Epithelial cell of proximal tubule (primary cell): ENCODE measurements around the gene GRK5. TPM values are rescaled to one million over a fixed set of nuclear protein-coding genes. Genes with fewer than 3 reads are reported as not detected.

Experiments
- DNase-seq: peaks from one replicate; pipeline ENCODE4 v3.0.0-alpha.2; 2011; ENCODE audit warnings: low read depth
- H3K4me3 ChIP-seq: 2 replicates; pipeline ENCODE4 v1.5.1; 2011; ENCODE audit warnings: low read depth, mild to moderate bottlenecking, low read length
- CTCF ChIP-seq: conservative IDR thresholded peaks from 2 replicates; pipeline ENCODE4 v1.5.1; 2012; ENCODE audit warnings: low read depth, mild to moderate bottlenecking, low read length
- total RNA-seq: library from RNA; depleted of rRNA; stranded (reverse); fragments of >200 nt; gene quantifications from 2 replicates; pipeline ENCODE4 v1.2.3, GENCODE V29; 2015

Gene GRK5
- total RNA-seq, 1 donor from 2014 or later: 2.8 TPM

GRCh38 chr10:119384127-119384526, 176.8 kb downstream of the GRK5 start:
- no peak for DNase-seq
- TF ChIP-seq CTCF: no peak
- no peak overlapping the region for H3K4me3 ChIP-seq

GRCh38 chr10:119386666-119387065, 179.3 kb downstream of the GRK5 start:
- no peak overlapping the region for H3K4me3 ChIP-seq
- TF ChIP-seq CTCF: no peak

GRCh38 chr10:119388849-119389345, 181.5 kb downstream of the GRK5 start:
- no peak for TF ChIP-seq CTCF
- H3K4me3 ChIP-seq: no peak overlapping the region
- no peak for DNase-seq

More at GRCh38 chr10:119386666-119387065, 179.3 kb downstream of the GRK5 start:
- DNase-seq: no peak

GRCh38 chr10:119391440-119392251, 184.3 kb downstream of the GRK5 start:
- TF ChIP-seq CTCF: no peak
- no peak overlapping the region for H3K4me3 ChIP-seq

GRCh38 chr10:119393019-119393418, 185.6 kb downstream of the GRK5 start:
- no peak for TF ChIP-seq CTCF
- no peak overlapping the region for H3K4me3 ChIP-seq
- no peak for DNase-seq

More at GRCh38 chr10:119391440-119392251, 184.3 kb downstream of the GRK5 start:
- no peak for DNase-seq

GRCh38 chr10:119393421-119393820, 186.1 kb downstream of the GRK5 start:
- H3K4me3 ChIP-seq: no peak overlapping the region
- DNase-seq: no peak
- TF ChIP-seq CTCF: no peak

- no peak for TF ChIP-seq CTCF
- DNase-seq: no peak
- H3K4me3 ChIP-seq: no peak overlapping the region
Observed at GRCh38 chr10:119393845-119394244, 186.5 kb downstream of the GRK5 start.
